NK-92 (cell line): ENCODE measurements around the gene SCP2.

ENCODE experiments used
- DNase-seq: peaks from one replicate; lab custom pipeline; 2025; ENCODE audit not compliant: unreplicated experiment; lab: John Stamatoyannopoulos, UW

The SCP2 gene

GRCh38 chr1:53026254-53026653, 99.2 kb downstream of the SCP2 start:
- no peak for DNase-seq

- no peak for DNase-seq
Observed at GRCh38 chr1:53031732-53032131, 104.7 kb downstream of the SCP2 start.

- DNase-seq, result no peak
Observed at GRCh38 chr1:53037159-53037558, 110.1 kb downstream of the SCP2 start.

GRCh38 chr1:53038566-53038965, 111.5 kb downstream of the SCP2 start:
- DNase-seq, result no peak

GRCh38 chr1:53043271-53043670, 116.2 kb downstream of the SCP2 start:
- DNase-seq, result no peak

- no peak for DNase-seq
Observed at GRCh38 chr1:53044926-53045325, 117.8 kb downstream of the SCP2 start.

- no peak for DNase-seq
Observed at GRCh38 chr1:53046930-53047329, 119.9 kb downstream of the SCP2 start.

GRCh38 chr1:53047737-53048736, 121.0 kb downstream of the SCP2 start:
- no peak for DNase-seq

- no peak for DNase-seq
Observed at GRCh38 chr1:53048960-53049573, 122.0 kb downstream of the SCP2 start.

GRCh38 chr1:53049574-53049967, 122.5 kb downstream of the SCP2 start:
- no peak for DNase-seq

- no peak for DNase-seq
Observed at GRCh38 chr1:53050310-53050709, 123.2 kb downstream of the SCP2 start.

- DNase-seq, result no peak
Observed at GRCh38 chr1:53051676-53052075, 124.6 kb downstream of the SCP2 start.

- DNase-seq, result no peak
Observed at GRCh38 chr1:53057127-53057526, 130.1 kb downstream of the SCP2 start.

- DNase-seq, result no peak
Observed at GRCh38 chr1:53060579-53060978, 133.5 kb downstream of the SCP2 start.

GRCh38 chr1:53061123-53061858, 134.2 kb downstream of the SCP2 start:
- DNase-seq, result no peak

GRCh38 chr1:53061859-53062707, 135.0 kb downstream of the SCP2 start, which contains the start of gene PODN:
PODN (plus strand) TSS chr1:53062213; CDS start chr1:53069856, 7,643 bp downstream.
- no peak for DNase-seq

GRCh38 chr1:53062708-53063591, 135.9 kb downstream of the SCP2 start:
- no peak for DNase-seq

GRCh38 chr1:53063744-53064515, 136.9 kb downstream of the SCP2 start:
- no peak for DNase-seq

GRCh38 chr1:53065391-53065790, 138.3 kb downstream of the SCP2 start:
- no peak for DNase-seq
